HFFc6 (cell line): ENCODE results near the gene PABPC1L2A. TPM values are rescaled to one million over a fixed set of nuclear protein-coding genes. Genes with fewer than 3 reads are reported as not detected.
"Not testable (repeated sequence)": the region's sequence is repeated elsewhere in the genome, so short reads cannot be mapped to it uniquely, and the experiment has no call there.

Source experiments
- DNase-seq: peaks from one replicate; pipeline ENCODE4 v3.0.0-alpha.2; 2018
- H3K27ac Mint-ChIP-seq: 2 replicates; pipeline ENCODE4 v1.8.0; 2020; ENCODE audit warnings: mild to moderate bottlenecking, mixed read lengths
- H3K27me3 Mint-ChIP-seq: 2 replicates; pipeline ENCODE4 v1.8.0; 2021; ENCODE audit warnings: mild to moderate bottlenecking, moderate library complexity, mixed read lengths; ENCODE audit not compliant: insufficient read depth
- H3K36me3 Mint-ChIP-seq: 2 replicates; pipeline ENCODE4 v1.8.0; 2021; ENCODE audit warnings: low read depth, mixed read lengths
- H3K4me1 Mint-ChIP-seq: 2 replicates; pipeline ENCODE4 v1.8.0; 2020; ENCODE audit warnings: low read depth, mixed read lengths
- H3K4me3 Mint-ChIP-seq: 2 replicates; pipeline ENCODE4 v1.8.0; 2020; ENCODE audit warnings: mild to moderate bottlenecking, moderate library complexity, mixed read lengths
- H3K9me3 Mint-ChIP-seq: 2 replicates; pipeline ENCODE4 v1.8.0; 2020; ENCODE audit warnings: mild to moderate bottlenecking, mixed read lengths
- long read RNA-seq: library from polyadenylated mRNA; unstranded; transcript quantifications from one replicate; pipeline ENCODE4 v2.0.0, GENCODE V29; 2019
- total RNA-seq, 6 experiments: library from RNA; stranded (reverse); fragmentation: NEBNext Ultra II Directional; extraction: Animal tissue kit (Norgen Biotek cat#: 25700); gene quantifications; 2 replicates in 1 of 6; 3 replicates in 5 of 6; pipeline ENCODE4 v1.2.3, GENCODE V29; 2021
- TF ChIP-seq, protein P1 (sequence below): fragments of 200-600 bp; sonication (generic); IDR thresholded peaks from 2 replicates; pipeline ENCODE4 v1.5.0; 2021; ENCODE audit warnings: antibody characterized with exemption, mild to moderate bottlenecking

The PABPC1L2A gene
- not detected for total RNA-seq
- long read RNA-seq, result 0 reads

DNA sequence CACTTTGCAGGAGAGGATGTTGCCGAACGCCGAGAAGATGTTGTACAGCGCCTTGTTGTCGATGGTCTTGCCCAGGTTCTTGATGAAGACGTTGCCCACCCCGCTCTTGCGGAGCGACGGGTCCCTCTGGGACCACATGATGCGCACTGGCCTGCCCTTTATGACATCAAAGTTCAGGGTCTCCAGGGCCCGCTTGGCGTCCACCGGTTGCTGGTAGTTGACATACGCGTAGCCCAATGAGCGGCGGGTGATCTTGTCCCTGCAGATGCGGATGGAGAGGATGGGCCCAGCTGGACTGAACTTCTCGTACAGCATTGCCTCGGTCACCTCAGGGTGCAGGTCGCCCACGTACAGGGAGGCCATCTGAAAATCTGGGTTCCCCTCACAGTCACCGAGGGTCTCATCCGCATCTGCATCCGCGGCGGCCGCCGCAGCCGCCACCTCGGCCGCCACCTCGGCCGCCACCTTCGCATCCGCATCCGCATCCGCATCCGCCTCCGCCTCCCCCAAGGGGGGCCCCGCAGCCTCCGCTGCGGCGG lies at the start of gene PABPC1L2A:
Gene PABPC1L2A, minus strand, starts transcription at position 489 of the 539 bp plus-strand sequence. Its CDS starts 126 bp downstream, at position 363.
- not testable (repeated sequence) for H3K27me3 Mint-ChIP-seq, H3K4me3 Mint-ChIP-seq, H3K27ac Mint-ChIP-seq, H3K9me3 Mint-ChIP-seq, H3K4me1 Mint-ChIP-seq, H3K36me3 Mint-ChIP-seq, DNase-seq

DNA sequence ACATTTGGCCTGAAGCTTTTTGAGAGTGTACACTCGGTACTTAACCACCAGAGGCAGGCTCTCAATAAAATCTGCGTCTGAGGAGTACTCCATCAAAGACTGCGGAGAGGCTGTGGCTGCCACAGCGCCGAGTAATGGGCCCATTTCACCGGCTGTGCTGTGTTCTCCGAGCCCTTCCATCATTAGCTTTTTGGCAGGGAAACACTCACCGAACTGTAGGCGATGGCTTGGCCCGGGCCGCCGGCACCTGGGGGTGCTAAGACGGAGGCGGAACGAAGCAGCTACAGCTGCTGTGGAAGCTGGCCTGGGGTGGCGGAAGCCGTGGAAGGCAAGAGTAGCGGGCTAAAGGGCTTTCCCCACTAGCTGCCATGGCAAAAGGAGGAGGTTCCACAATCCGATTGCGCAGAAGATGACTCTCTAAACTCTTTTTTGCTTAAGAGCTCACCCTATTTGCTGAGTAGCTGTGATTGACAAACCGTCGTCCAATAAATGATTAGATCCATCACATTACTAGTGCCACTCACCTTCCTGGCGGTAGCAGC lies 48.5 kb upstream of the PABPC1L2A start:
- Mint-ChIP-seq H3K27ac (no peak overlapping the region), H3K36me3 (no peaks in the 10 kb centered on the region), H3K27me3 (peaks cover 2% of the 10 kb centered on the region; the same call in 1 of the 2 replicates), H3K9me3 (no peaks in the 10 kb centered on the region), H3K4me1 (no peaks in the 10 kb centered on the region), H3K4me3 (no peak overlapping the region)
- no peak for DNase-seq
- TF ChIP-seq, protein P1, sequence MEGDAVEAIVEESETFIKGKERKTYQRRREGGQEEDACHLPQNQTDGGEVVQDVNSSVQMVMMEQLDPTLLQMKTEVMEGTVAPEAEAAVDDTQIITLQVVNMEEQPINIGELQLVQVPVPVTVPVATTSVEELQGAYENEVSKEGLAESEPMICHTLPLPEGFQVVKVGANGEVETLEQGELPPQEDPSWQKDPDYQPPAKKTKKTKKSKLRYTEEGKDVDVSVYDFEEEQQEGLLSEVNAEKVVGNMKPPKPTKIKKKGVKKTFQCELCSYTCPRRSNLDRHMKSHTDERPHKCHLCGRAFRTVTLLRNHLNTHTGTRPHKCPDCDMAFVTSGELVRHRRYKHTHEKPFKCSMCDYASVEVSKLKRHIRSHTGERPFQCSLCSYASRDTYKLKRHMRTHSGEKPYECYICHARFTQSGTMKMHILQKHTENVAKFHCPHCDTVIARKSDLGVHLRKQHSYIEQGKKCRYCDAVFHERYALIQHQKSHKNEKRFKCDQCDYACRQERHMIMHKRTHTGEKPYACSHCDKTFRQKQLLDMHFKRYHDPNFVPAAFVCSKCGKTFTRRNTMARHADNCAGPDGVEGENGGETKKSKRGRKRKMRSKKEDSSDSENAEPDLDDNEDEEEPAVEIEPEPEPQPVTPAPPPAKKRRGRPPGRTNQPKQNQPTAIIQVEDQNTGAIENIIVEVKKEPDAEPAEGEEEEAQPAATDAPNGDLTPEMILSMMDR, result no peak

DNA sequence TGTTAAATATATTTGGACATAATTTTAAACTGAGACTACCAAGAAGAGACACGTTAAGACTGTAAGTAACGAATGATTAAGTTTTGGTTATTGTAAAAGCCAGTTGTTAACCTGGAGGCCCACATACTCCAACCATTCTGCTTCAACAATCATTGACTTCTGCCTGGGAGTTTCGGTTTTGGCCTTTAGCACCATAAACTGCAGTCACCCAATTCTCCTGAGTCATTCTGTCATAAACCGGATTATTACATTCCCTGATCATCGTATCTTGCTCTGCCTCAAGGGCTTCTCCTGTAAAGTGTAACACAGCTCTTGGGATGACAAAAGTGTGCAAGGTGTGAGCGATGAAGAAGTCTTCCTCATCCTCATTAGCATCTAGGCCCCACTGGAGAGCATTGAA lies 46.9 kb upstream of the PABPC1L2A start:
- Mint-ChIP-seq H3K4me3 (no peak overlapping the region), H3K4me1 (no peaks in the 10 kb centered on the region), H3K36me3 (no peaks in the 10 kb centered on the region), H3K27ac (no peak overlapping the region), H3K27me3 (peaks cover 2% of the 10 kb centered on the region; the same call in 1 of the 2 replicates), H3K9me3 (no peaks in the 10 kb centered on the region)
- DNase-seq, result no peak
- TF ChIP-seq, protein P1, result no peak

DNA sequence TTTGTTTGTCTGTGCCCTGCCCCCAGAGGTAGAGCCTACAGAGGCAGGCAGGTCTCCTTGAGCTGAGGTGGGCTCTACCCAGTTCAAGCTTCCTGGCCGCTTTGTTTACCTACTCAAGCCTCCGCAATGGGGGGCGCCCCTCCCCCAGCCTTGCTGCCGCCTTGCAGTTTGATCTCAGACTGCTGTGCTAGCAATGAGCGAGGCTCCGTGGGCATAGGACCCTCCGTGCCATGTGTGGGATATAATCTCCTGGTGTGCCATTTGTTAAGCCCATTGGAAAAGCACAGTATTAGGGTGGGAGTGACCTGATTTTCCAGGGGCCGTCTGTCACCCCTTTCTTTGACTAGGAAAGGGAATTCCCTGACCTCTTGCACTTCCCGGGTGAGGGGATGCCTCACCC lies 20.2 kb upstream of the PABPC1L2A start:
- H3K4me3 Mint-ChIP-seq, H3K4me1 Mint-ChIP-seq, H3K9me3 Mint-ChIP-seq, H3K27ac Mint-ChIP-seq, H3K36me3 Mint-ChIP-seq, H3K27me3 Mint-ChIP-seq, DNase-seq: not testable (repeated sequence)

DNA sequence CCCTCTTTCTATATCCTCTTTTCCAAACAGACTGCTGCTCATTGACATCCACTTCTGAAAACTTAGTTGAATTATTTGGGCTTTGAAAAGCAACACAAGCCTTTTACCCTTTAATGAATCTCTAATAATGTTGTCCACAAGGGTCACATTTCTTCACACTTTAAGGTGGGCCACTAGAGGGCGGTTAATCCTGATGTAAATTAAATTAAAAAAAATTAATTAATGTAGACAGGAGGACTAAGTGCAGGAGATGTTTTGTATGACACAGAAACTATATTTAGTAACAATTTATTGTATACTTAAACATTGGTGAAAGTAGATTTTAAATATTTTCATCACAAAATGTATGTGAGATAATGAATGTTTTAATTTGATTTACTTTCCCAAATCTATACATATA lies 7.5 kb upstream of the PABPC1L2A start:
- not testable (repeated sequence) for H3K27me3 Mint-ChIP-seq, H3K4me3 Mint-ChIP-seq, H3K4me1 Mint-ChIP-seq, H3K27ac Mint-ChIP-seq, H3K9me3 Mint-ChIP-seq, H3K36me3 Mint-ChIP-seq, DNase-seq
- TF ChIP-seq, protein P1, result 0 out of 2 replicates have a peak, but pooled peaks have one; percentile 25

DNA sequence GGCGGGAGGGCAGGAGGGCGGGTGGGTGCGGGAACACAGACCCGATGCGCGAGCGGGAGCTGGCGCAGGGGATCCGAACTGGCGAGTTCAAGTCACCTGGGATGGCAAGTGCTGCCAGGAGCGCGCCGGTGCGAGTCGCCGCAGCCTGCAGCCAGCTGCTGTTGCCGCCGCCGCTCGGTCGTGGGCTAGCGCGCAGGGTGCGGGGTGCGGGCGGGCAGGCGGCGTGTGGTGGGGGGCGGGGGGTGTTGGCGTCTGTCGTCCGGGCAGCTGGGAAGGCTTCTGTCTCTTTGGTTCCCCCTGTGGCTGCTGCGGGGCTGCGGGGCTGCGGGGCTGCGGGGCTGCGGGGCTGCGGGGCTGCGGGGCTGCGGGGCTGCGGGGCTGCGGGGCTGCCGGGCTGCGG lies 572 bp upstream of the PABPC1L2A start:
- not testable (repeated sequence) for H3K27ac Mint-ChIP-seq, DNase-seq, H3K4me3 Mint-ChIP-seq, H3K4me1 Mint-ChIP-seq, H3K9me3 Mint-ChIP-seq, H3K36me3 Mint-ChIP-seq, H3K27me3 Mint-ChIP-seq

DNA sequence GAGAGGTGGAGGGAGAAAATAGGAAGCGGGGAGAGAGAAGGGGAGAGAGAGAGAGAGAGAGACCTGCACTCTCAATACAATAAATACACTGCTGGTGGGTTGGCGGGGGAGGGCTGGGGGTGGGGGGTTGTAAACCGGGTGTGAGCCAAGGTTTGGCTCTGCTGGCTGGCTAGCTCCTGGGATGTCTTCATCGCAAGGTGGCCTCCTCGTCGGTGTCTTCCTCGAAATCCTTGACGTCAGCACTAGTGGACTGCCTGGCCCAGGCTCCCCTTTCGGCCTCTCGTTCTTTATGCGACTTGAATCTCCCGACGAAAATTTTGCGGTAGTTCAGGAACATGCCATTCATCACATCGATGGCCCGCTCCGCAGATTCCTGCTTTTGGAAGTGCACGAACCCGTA lies 715 bp downstream of the PABPC1L2A start:
- DNase-seq, H3K27me3 Mint-ChIP-seq, H3K9me3 Mint-ChIP-seq, H3K27ac Mint-ChIP-seq, H3K36me3 Mint-ChIP-seq, H3K4me1 Mint-ChIP-seq, H3K4me3 Mint-ChIP-seq: not testable (repeated sequence)
